Measurements from ENCODE around the gene DBF4. TPM values are rescaled to one million over a fixed set of nuclear protein-coding genes. Genes with fewer than 3 reads are reported as not detected.

The DBF4 gene
- total RNA-seq, 2 experiments from 2014 or later = 58.1 to 61.9 TPM

DNA sequence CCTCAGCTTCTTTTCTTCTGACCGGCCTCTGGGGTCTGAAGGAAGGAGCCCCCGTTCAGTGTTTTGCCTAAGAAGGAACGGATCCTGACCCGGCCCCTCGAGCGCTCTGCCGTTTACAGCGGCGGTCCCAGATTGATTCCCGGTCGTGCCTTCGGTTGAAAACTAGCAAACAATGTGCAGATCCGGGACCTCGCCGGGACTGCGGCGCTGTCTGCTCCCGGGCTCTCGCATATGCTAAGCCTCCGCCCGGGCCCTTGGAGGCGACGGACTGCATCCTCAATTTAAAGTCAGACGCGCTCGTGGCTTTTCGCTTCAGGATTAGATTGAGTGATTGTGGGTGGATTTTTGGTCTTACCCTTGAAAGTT, 559 bp downstream of the DBF4 start:
- Mint-ChIP-seq H3K36me3 (ENCODE audit: low read depth) (peaks cover 59% of the 10 kb centered on the region), H3K27ac (peak overlapping the region; percentile 98), H3K9me3 (peaks cover 8% of the 10 kb centered on the region), H3K4me3 (peak overlapping the region; percentile 98), H3K4me1 (ENCODE audit: low read depth) (peaks cover 63% of the 10 kb centered on the region), H3K27me3 (no peaks in the 10 kb centered on the region)
- Histone ChIP-seq H3K27me3 (ENCODE audit: control insufficient read depth in 1 of 2, insufficient read depth in 2 of 2, low read length in 2 of 2) (no peaks in the 10 kb centered on the region), H3K9me3 (ENCODE audit: control insufficient read depth in 1 of 2, insufficient read depth in 1 of 2, low read length in 2 of 2) (peaks cover 0 to 3% of the 10 kb centered on the region in 2 experiments), H3K27ac (ENCODE audit: low read depth in 1 of 2, low read length in 2 of 2) (peak overlapping the region; percentile 84 to 94), H3K4me3 (ENCODE audit: low read length) (peak overlapping the region; percentile 97), H3K4me1 (ENCODE audit: insufficient read depth, low read length) (peaks cover 9% of the 10 kb centered on the region), H3K36me3 (ENCODE audit: insufficient read depth, low read length) (peaks cover 13% of the 10 kb centered on the region)
- no peak for TF ChIP-seq CTCF (IDR thresholded peaks at IDR 0.05)
- ChIA-PET CTCF (no interaction called here), POLR2A (interaction anchor here (0.7 to 2.1 kb wide), 5 partner anchors 9 to 729 kb away, joined by 3 to 11 read pairs (median 5); partner anchors contain the start of genes ADAM22, CROT and DMTF1)
- ATAC-seq (ENCODE audit: poor library complexity) (peak; percentile 15), DNase-seq (peak; percentile 7 to 66 (median 29))
- intact Hi-C loops (cut with DNase I, micrococcal nuclease) = loop anchor here (5.0 to 10.0 kb wide), 6 partner anchors 250 to 822 kb away; partner anchors contain the start of genes TMEM243 (in 2 of the 2), CROT (in 1 of the 2), ELAPOR2 (in 1 of the 2) and RUNDC3B (in 1 of the 2)

GRCh38 chr7:87877366-87878040, 1.2 kb downstream of the DBF4 start:
- H3K4me1 ChIP-seq (ENCODE audit: insufficient read depth, low read length) = peaks cover 9% of the 10 kb centered on the region
- peaks cover 2% of the 10 kb centered on the region for H3K9me3 Mint-ChIP-seq
- ChIA-PET POLR2A (interaction anchor here (2.1 kb wide), 1 partner anchor 56 kb away, joined by 11 read pairs; the partner anchor contains the start of gene ADAM22), CTCF (no interaction called here)
- no peaks in the 10 kb centered on the region for H3K27me3 Mint-ChIP-seq
- peaks cover 13% of the 10 kb centered on the region for H3K36me3 ChIP-seq (ENCODE audit: insufficient read depth, low read length)
- DNase-seq (no peak), ATAC-seq (ENCODE audit: poor library complexity) (no peak)
- peaks cover 63% of the 10 kb centered on the region for H3K4me1 Mint-ChIP-seq (ENCODE audit: low read depth)
- peak overlapping the region in 1 of 2 donors; percentile 94 for H3K27ac ChIP-seq (ENCODE audit: low read depth in 1 of 2, low read length in 2 of 2)
- peak overlapping the region; percentile 98 for H3K27ac Mint-ChIP-seq
- H3K9me3 ChIP-seq (ENCODE audit: control insufficient read depth in 1 of 2, insufficient read depth in 1 of 2, low read length in 2 of 2) = peaks cover 0 to 2% of the 10 kb centered on the region in 2 experiments
- no peaks in the 10 kb centered on the region for H3K27me3 ChIP-seq (ENCODE audit: control insufficient read depth in 1 of 2, insufficient read depth in 2 of 2, low read length in 2 of 2)
- no peak for TF ChIP-seq CTCF (IDR thresholded peaks at IDR 0.05)
- intact Hi-C loops (cut with DNase I, micrococcal nuclease) = loop anchor here (5.0 to 10.0 kb wide), 6 partner anchors 250 to 823 kb away; partner anchors contain the start of genes TMEM243 (in 2 of the 2), CROT (in 1 of the 2), ELAPOR2 (in 1 of the 2) and RUNDC3B (in 1 of the 2)
- peak overlapping the region; percentile 97 for H3K4me3 ChIP-seq (ENCODE audit: low read length)
- peak overlapping the region; percentile 98 for H3K4me3 Mint-ChIP-seq
- H3K36me3 Mint-ChIP-seq (ENCODE audit: low read depth) = peaks cover 59% of the 10 kb centered on the region

DNA sequence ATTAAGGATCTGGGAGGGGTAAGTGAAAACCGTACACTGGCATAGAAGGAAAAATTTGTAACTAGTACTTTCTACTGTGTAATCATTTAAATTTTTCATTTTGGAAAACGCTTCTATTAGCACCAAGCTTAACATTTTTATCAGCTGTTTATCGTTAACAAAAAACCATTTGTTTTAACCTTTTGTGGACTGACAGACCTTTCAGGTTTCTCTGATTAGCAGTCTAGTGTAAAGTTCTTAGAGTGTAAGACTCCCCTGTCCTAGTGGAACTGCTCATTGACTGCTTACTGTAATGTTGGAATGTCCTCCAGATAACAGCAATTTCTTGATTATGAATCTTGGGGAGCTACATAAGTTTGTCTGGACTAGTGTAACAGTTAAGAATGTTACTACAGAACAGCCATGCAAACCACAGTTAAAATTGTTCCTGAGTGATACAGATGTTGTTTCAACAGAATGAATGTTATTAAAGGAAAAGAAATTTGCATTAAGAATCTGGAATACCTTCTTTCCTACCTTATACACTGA, 2.0 kb downstream of the DBF4 start:
- Histone ChIP-seq H3K9me3 (ENCODE audit: control insufficient read depth in 1 of 2, insufficient read depth in 1 of 2, low read length in 2 of 2) (no peaks in the 10 kb centered on the region), H3K27me3 (ENCODE audit: control insufficient read depth in 1 of 2, insufficient read depth in 2 of 2, low read length in 2 of 2) (no peaks in the 10 kb centered on the region), H3K4me1 (ENCODE audit: insufficient read depth, low read length) (peaks cover 8% of the 10 kb centered on the region), H3K27ac (ENCODE audit: low read depth in 1 of 2, low read length in 2 of 2) (no peak overlapping the region), H3K4me3 (ENCODE audit: low read length) (peak overlapping the region; percentile 97), H3K36me3 (ENCODE audit: insufficient read depth, low read length) (peaks cover 13% of the 10 kb centered on the region)
- ATAC-seq (ENCODE audit: poor library complexity) (no peak), DNase-seq (no peak)
- Mint-ChIP-seq H3K36me3 (ENCODE audit: low read depth) (peaks cover 60% of the 10 kb centered on the region), H3K27ac (no peak overlapping the region), H3K4me1 (ENCODE audit: low read depth) (peaks cover 63% of the 10 kb centered on the region), H3K27me3 (no peaks in the 10 kb centered on the region), H3K9me3 (no peaks in the 10 kb centered on the region), H3K4me3 (peak overlapping the region; percentile 74)
- POLR2A ChIA-PET = no interaction called here
- CTCF ChIA-PET = no interaction called here
- TF ChIP-seq CTCF (IDR thresholded peaks at IDR 0.05) = no peak
- intact Hi-C loops (cut with DNase I, micrococcal nuclease) = loop anchor here (5.0 to 10.0 kb wide), 6 partner anchors 251 to 823 kb away; partner anchors contain the start of genes TMEM243 (in 2 of the 2), CROT (in 1 of the 2), ELAPOR2 (in 1 of the 2) and RUNDC3B (in 1 of the 2)
